Body of pancreas (tissue), 4 donors: ENCODE results near the gene LALBA. TPM values are rescaled to one million over a fixed set of nuclear protein-coding genes. Genes with fewer than 3 reads are reported as not detected.
"Not testable (repeated sequence)": the region's sequence is repeated elsewhere in the genome, so short reads cannot be mapped to it uniquely, and the experiment has no call there.

Source experiments
- ATAC-seq: fragments of 150-250 bp; one replicate; pipeline ENCODE4 v1.9.1; 2016
- DNase-seq, 4 donors: peaks; one replicate each; pipeline ENCODE4 v3.0.0-alpha.2; 2019
- H3K27ac ChIP-seq, 4 donors: fragments of 200-600 bp; sonication (generic); 1 replicate in 3 of 4; 2 replicates in 1 of 4; pipeline versions ENCODE4 v1.5.1 to v1.6.1; 2016 to 2019; ENCODE audit warnings: mild to moderate bottlenecking in 1 of 4, mixed read lengths in 1 of 4, moderate library complexity in 1 of 4
- H3K27me3 ChIP-seq, 2 donors: fragments of 200-600 bp; sonication (generic); one replicate each; pipeline ENCODE4 v1.6.0; 2016; ENCODE audit warnings: mild to moderate bottlenecking in 1 of 2
- H3K36me3 ChIP-seq, 2 donors: fragments of 200-600 bp; sonication (generic); replicated peaks in 1 of 2; 2 replicates each; pipeline ENCODE4 v1.5.1; 2016; ENCODE audit warnings: low read depth in 2 of 2; ENCODE audit not compliant: insufficient read depth in 1 of 2
- H3K4me1 ChIP-seq: fragments of 200-600 bp; sonication (generic); one replicate; pipeline ENCODE4 v1.6.0; 2016
- H3K4me3 ChIP-seq, 2 donors: fragments of 200-600 bp; sonication (generic); 1 replicate in 1 of 2; 2 replicates in 1 of 2; pipeline ENCODE4 v1.5.1; 2016 to 2019
- H3K9me3 ChIP-seq, 3 donors: fragments of 200-600 bp; sonication (generic); 1 replicate in 2 of 3; 2 replicates in 1 of 3; pipeline ENCODE4 v1.5.1; 2016
- CTCF ChIP-seq, 7 experiments: fragments of 450-650 bp in 4 of 7; fragments of 200-600 bp in 3 of 7; sonication (generic) in 3 of 7; IDR thresholded peaks; one replicate each; pipeline ENCODE4 v1.5.1; 2016 to 2019; ENCODE audit warnings: antibody characterized with exemption in 7 of 7
- POLR2A ChIP-seq, 3 donors: fragments of 450-650 bp; IDR thresholded peaks; one replicate each; pipeline ENCODE4 v1.6.1; 2016; ENCODE audit warnings: antibody characterized with exemption in 3 of 3, mild to moderate bottlenecking in 2 of 3
- WGBS, 2 donors: methylation state at CpG; one replicate each; pipeline ENCODE4 v1.1.5; 2017; 5-methylcytosine and 5-hydroxymethylcytosine counted together
- intact Hi-C: fragments of 100-400 bp; cut with DNase I; formaldehyde crosslinking; loops from one replicate; pipeline ENCODE4 v1.15.1; 2023
- total RNA-seq, 2 donors: library from RNA; depleted of rRNA; stranded (reverse); fragments of >200 nt; gene quantifications; one replicate each; pipeline ENCODE4 v1.1.0, GENCODE V29; 2016

LALBA gene
- total RNA-seq, 2 donors from 2014 or later = not detected

GRCh38 chr12:48527891-48528670 lies 41.8 kb downstream of the LALBA start:
- ATAC-seq = no peak
- DNase-seq = no peak
- Histone ChIP-seq H3K9me3 (no peaks in the 10 kb centered on the region), H3K4me3 (no peak overlapping the region), H3K4me1 (no peaks in the 10 kb centered on the region), H3K36me3 (no peaks in the 10 kb centered on the region), H3K27me3 (no peaks in the 10 kb centered on the region), H3K27ac (no peak overlapping the region)
- TF ChIP-seq CTCF (IDR thresholded peaks at IDR 0.05) (no peak), POLR2A (IDR thresholded peaks at IDR 0.05) (no peak)
- 82 to 86% methylated on average over 42 to 44 of the region's 44 CpGs for WGBS, 2 donors
- intact Hi-C loops = no loop called here

GRCh38 chr12:48525332-48525731 lies 44.5 kb downstream of the LALBA start, which contains the start of gene OR8S1:
Gene OR8S1, plus strand, starts transcription at chr12:48525632. Its CDS starts 0 bp downstream, at chr12:48525632.
- intact Hi-C loops = no loop called here
- whole genome bisulfite sequencing, 2 donors = 84 to 86% methylated on average over 5 of the region's 5 CpGs
- no peak for ATAC-seq

GRCh38 chr12:48520381-48520780 lies 49.5 kb downstream of the LALBA start:
- H3K9me3 ChIP-seq, DNase-seq, H3K27me3 ChIP-seq, ATAC-seq, intact Hi-C loops, H3K27ac ChIP-seq, H3K4me3 ChIP-seq, H3K36me3 ChIP-seq, H3K4me1 ChIP-seq: not testable (repeated sequence)
- 87 to 100% methylated on average over 2 to 20 of the region's 24 CpGs for WGBS, 2 donors

More at GRCh38 chr12:48525332-48525731, 44.5 kb downstream of the LALBA start, which contains the start of gene OR8S1:
- H3K27ac ChIP-seq = no peak within 1 kb of the TSS
- no peaks in the 10 kb centered on the region for H3K9me3 ChIP-seq
- no peaks in the 10 kb centered on the region for H3K4me1 ChIP-seq
- no peak within 1 kb of the TSS for H3K4me3 ChIP-seq
- no peaks in the 10 kb centered on the region for H3K36me3 ChIP-seq
- no peak for DNase-seq
- TF ChIP-seq CTCF (IDR thresholded peaks at IDR 0.05) = no peak
- TF ChIP-seq POLR2A (IDR thresholded peaks at IDR 0.05) = no peak
- no peaks in the 10 kb centered on the region for H3K27me3 ChIP-seq

Other genes with a start within 250 kb of the LALBA start
- gene ZNF641, start 219.1 kb downstream of the LALBA start, total RNA-seq = 10 to 100 TPM in 1 of 2 donors, 1 to 10 TPM in 1; 9.2 to 17.1 TPM
- gene ANP32D, start 97.5 kb downstream of the LALBA start, total RNA-seq = not detected
- not detected for gene C12orf54, start 87.5 kb downstream of the LALBA start, total RNA-seq
- gene OR8S1, start 44.4 kb downstream of the LALBA start, total RNA-seq = not detected
- 10 to 100 TPM; 19.1 to 20.0 TPM for gene KANSL2, start 112.2 kb upstream of the LALBA start, total RNA-seq
- gene CCNT1, start 146.7 kb upstream of the LALBA start, total RNA-seq = 10 to 100 TPM; 12.5 to 31.6 TPM
- gene ADCY6, start 219.0 kb upstream of the LALBA start, total RNA-seq = 10 to 100 TPM; 38.6 to 59.1 TPM
- gene CACNB3, start 248.4 kb upstream of the LALBA start, total RNA-seq = 1 to 10 TPM; 4.0 to 6.7 TPM